ENCODE results near the gene OTOG.

The OTOG gene

GRCh38 chr11:17528906-17529843, 17.9 kb upstream of the OTOG start:
- Histone ChIP-seq H3K36me3 (no peaks in the 10 kb centered on the region), H3K27ac (no peak overlapping the region), H3K4me1 (ENCODE audit: control insufficient read depth in 1 of 2, insufficient read depth in 1 of 2, low read depth in 1 of 2, low read length in 1 of 2) (no peaks in the 10 kb centered on the region), H3K4me3 (ENCODE audit: low read depth in 1 of 2, low read length in 1 of 2) (no peak overlapping the region), H3K27me3 (no peaks in the 10 kb centered on the region), H3K9me3 (no peaks in the 10 kb centered on the region)
- TF ChIP-seq CTCF (IDR thresholded peaks at IDR 0.05): no peak

- TF ChIP-seq CTCF (IDR thresholded peaks at IDR 0.05): no peak
- no peak overlapping the region for H3K27ac ChIP-seq
- no peak overlapping the region for H3K4me3 ChIP-seq (ENCODE audit: low read depth in 1 of 2, low read length in 1 of 2)
Observed at GRCh38 chr11:17529844-17530185, 17.2 kb upstream of the OTOG start.

GRCh38 chr11:17531071-17531600, 15.9 kb upstream of the OTOG start:
- Histone ChIP-seq H3K36me3 (no peaks in the 10 kb centered on the region), H3K9me3 (no peaks in the 10 kb centered on the region), H3K4me1 (ENCODE audit: control insufficient read depth in 1 of 2, insufficient read depth in 1 of 2, low read depth in 1 of 2, low read length in 1 of 2) (no peaks in the 10 kb centered on the region), H3K4me3 (ENCODE audit: low read depth in 1 of 2, low read length in 1 of 2) (no peak overlapping the region), H3K27ac (no peak overlapping the region), H3K27me3 (no peaks in the 10 kb centered on the region)
- TF ChIP-seq CTCF (IDR thresholded peaks at IDR 0.05): no peak

More at GRCh38 chr11:17529844-17530185, 17.2 kb upstream of the OTOG start:
- H3K36me3 ChIP-seq: no peaks in the 10 kb centered on the region
- H3K27me3 ChIP-seq: no peaks in the 10 kb centered on the region
- H3K4me1 ChIP-seq (ENCODE audit: control insufficient read depth in 1 of 2, insufficient read depth in 1 of 2, low read depth in 1 of 2, low read length in 1 of 2): no peaks in the 10 kb centered on the region
- H3K9me3 ChIP-seq: no peaks in the 10 kb centered on the region

GRCh38 chr11:17531636-17532113, 15.4 kb upstream of the OTOG start:
- no peaks in the 10 kb centered on the region for H3K27me3 ChIP-seq
- H3K4me1 ChIP-seq (ENCODE audit: control insufficient read depth in 1 of 2, insufficient read depth in 1 of 2, low read depth in 1 of 2, low read length in 1 of 2): no peaks in the 10 kb centered on the region
- no peaks in the 10 kb centered on the region for H3K36me3 ChIP-seq
- no peaks in the 10 kb centered on the region for H3K9me3 ChIP-seq
- no peak overlapping the region for H3K4me3 ChIP-seq (ENCODE audit: low read depth in 1 of 2, low read length in 1 of 2)
- no peak for TF ChIP-seq CTCF (IDR thresholded peaks at IDR 0.05)
- no peak overlapping the region for H3K27ac ChIP-seq

- no peaks in the 10 kb centered on the region for H3K27me3 ChIP-seq
- H3K27ac ChIP-seq: no peak overlapping the region
Observed at GRCh38 chr11:17532784-17533183, 14.3 kb upstream of the OTOG start.

More at GRCh38 chr11:17532784-17533183, 14.3 kb upstream of the OTOG start:
- Histone ChIP-seq H3K4me3 (ENCODE audit: low read depth in 1 of 2, low read length in 1 of 2) (no peak overlapping the region), H3K9me3 (no peaks in the 10 kb centered on the region), H3K4me1 (ENCODE audit: control insufficient read depth in 1 of 2, insufficient read depth in 1 of 2, low read depth in 1 of 2, low read length in 1 of 2) (no peaks in the 10 kb centered on the region), H3K36me3 (no peaks in the 10 kb centered on the region)
- TF ChIP-seq CTCF (IDR thresholded peaks at IDR 0.05): no peak
